Measurements from ENCODE around the gene CDK14.

The CDK14 gene

DNA sequence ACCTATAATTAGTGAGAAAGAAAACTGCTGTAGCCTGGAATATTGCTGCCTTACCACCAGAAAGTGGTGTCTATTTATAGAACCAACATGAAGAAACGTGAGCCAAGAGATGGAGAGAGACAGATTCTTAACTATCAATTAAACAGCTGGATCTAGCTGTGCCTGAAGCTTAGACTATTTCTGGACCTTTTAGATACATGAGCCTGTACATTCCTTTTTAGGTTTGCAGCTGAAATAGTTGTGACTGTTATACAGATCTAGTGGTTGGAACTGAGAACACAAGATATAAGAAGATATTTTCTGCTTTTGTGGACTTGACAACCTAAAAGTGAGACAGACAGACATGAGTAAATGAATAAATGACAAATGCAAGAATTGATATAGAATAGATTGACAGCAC lies 73.4 kb downstream of the CDK14 start:
- TF ChIP-seq POLR2AphosphoS5 (IDR thresholded peaks at IDR 0.05; ENCODE audit: borderline replicate concordance, low read depth, low read length) (no peak), FOXP2 (optimal IDR thresholded peaks at IDR 0.05; ENCODE audit: control extremely low read depth, extremely low read length, insufficient read depth) (no peak), EZH2 (IDR thresholded peaks at IDR 0.05) (no peak)
- Histone ChIP-seq H3K4me3 (no peak overlapping the region), H3K27ac (no peak overlapping the region), H3K36me3 (ENCODE audit: insufficient read depth, low read length) (no peaks in the 10 kb centered on the region), H3K9me3 (ENCODE audit: low read depth, low read length) (no peaks in the 10 kb centered on the region), H3K9ac (ENCODE audit: insufficient read length) (no peak overlapping the region)
- DNase-seq (ENCODE audit: low read depth, low spot score), result no peak

DNA sequence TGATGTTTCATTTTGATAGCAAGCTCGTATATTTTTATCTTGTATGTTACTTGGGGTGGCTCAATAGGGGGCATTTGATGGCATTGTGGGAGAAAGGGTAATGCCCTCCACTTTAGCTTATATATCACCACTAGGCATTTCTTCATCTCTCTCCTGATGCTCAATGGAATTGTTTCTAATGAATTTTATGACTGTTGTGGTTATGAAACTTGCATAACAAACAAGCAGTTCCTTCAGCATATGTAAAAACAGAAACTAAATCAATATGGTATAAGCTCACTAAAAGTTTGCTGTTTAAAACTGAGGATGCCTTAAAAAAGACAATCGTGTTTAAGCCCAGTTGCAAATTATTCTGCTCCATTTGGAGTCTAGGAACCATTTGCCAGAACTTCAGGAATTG lies 75.5 kb downstream of the CDK14 start:
- no peak for DNase-seq (ENCODE audit: low read depth, low spot score)

DNA sequence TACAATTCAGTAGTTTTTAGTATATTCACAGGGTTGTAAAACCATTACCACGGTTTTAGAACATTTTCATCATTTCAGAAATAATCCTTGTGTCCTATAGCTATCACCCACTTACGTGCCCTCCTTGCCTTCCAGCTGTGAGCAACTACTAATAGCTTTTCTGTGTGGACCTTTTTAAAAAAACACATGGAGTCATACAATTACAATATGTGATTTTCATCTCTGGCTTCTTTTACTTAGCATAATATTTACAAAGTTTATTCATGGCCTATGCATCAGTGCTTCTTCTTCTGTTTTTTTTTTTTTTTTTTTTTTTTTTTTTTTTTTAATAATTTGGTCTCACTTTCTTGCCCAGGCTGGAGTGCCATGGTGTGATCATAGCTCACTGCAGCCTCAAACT lies 76.1 kb downstream of the CDK14 start:
- Histone ChIP-seq H3K9me3 (ENCODE audit: low read depth, low read length) (no peaks in the 10 kb centered on the region), H3K36me3 (ENCODE audit: insufficient read depth, low read length) (no peaks in the 10 kb centered on the region), H3K27ac (peak overlapping the region; percentile 52; the same call in 1 of the 2 replicates), H3K4me3 (peak overlapping the region; percentile 50; the same call in 1 of the 2 replicates), H3K9ac (ENCODE audit: insufficient read length) (no peak overlapping the region)
- no peak for TF ChIP-seq POLR2AphosphoS5 (IDR thresholded peaks at IDR 0.05; ENCODE audit: borderline replicate concordance, low read depth, low read length)
- no peak for TF ChIP-seq FOXP2 (optimal IDR thresholded peaks at IDR 0.05; ENCODE audit: control extremely low read depth, extremely low read length, insufficient read depth)
- TF ChIP-seq EZH2 (IDR thresholded peaks at IDR 0.05), result no peak
- DNase-seq (ENCODE audit: low read depth, low spot score), result no peak

More for the DNA sequence above, 75.5 kb downstream of the CDK14 start:
- no peaks in the 10 kb centered on the region for H3K9me3 ChIP-seq (ENCODE audit: low read depth, low read length)
- H3K27ac ChIP-seq, result peak overlapping the region; percentile 52
- TF ChIP-seq POLR2AphosphoS5 (IDR thresholded peaks at IDR 0.05; ENCODE audit: borderline replicate concordance, low read depth, low read length) (no peak), FOXP2 (optimal IDR thresholded peaks at IDR 0.05; ENCODE audit: control extremely low read depth, extremely low read length, insufficient read depth) (no peak), EZH2 (IDR thresholded peaks at IDR 0.05) (no peak)
- no peak overlapping the region for H3K9ac ChIP-seq (ENCODE audit: insufficient read length)
- peak overlapping the region; percentile 50 for H3K4me3 ChIP-seq
- no peaks in the 10 kb centered on the region for H3K36me3 ChIP-seq (ENCODE audit: insufficient read depth, low read length)

DNA sequence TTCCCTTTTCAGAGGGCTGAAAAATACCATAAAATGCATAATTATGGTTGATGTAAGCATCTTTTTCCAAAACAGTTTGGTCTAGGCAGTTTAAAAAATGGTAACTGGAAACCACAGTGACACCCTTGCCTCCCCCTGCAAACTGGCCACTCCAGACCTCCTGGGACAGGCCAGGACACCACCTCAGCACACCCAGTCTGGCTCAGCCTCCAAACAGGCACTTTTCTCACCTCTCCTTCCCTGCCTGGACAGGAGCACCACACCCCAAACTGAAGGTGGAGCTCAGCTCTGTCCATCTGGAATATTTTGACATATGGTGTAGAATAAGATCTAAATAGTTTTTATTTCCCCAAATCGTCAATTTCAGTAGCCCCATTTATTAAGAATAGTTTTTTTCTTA lies 78.5 kb downstream of the CDK14 start:
- Histone ChIP-seq H3K27ac (peak overlapping the region; percentile 67; the same call in 1 of the 2 replicates), H3K9ac (ENCODE audit: insufficient read length) (no peak overlapping the region)
- TF ChIP-seq EZH2 (IDR thresholded peaks at IDR 0.05), result no peak
- TF ChIP-seq POLR2AphosphoS5 (IDR thresholded peaks at IDR 0.05; ENCODE audit: borderline replicate concordance, low read depth, low read length), result no peak
- TF ChIP-seq FOXP2 (optimal IDR thresholded peaks at IDR 0.05; ENCODE audit: control extremely low read depth, extremely low read length, insufficient read depth), result no peak

DNA sequence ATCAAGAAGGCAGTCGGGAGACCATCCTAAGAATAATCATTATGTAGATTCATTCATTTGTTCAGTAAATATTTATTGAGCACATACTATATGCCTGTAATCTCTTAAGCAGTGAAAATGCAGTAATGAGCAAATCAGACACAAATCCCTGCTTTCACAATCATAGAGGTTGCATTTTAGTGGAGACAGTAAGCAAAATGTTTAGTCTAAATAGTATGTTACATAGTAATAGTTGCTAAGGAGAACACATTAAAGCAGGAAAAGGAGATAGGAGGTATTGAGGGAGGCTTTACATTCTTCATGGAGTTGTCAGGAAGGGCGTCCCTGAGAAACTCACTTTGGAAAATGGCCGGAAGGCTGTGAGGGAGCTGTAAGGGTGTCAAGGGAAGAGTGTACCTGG lies 79.9 kb downstream of the CDK14 start:
- no peak overlapping the region for H3K4me3 ChIP-seq
- H3K9me3 ChIP-seq (ENCODE audit: low read depth, low read length), result no peaks in the 10 kb centered on the region
- H3K27ac ChIP-seq, result no peak overlapping the region
- no peak for TF ChIP-seq FOXP2 (optimal IDR thresholded peaks at IDR 0.05; ENCODE audit: control extremely low read depth, extremely low read length, insufficient read depth)
- TF ChIP-seq POLR2AphosphoS5 (IDR thresholded peaks at IDR 0.05; ENCODE audit: borderline replicate concordance, low read depth, low read length), result no peak
- TF ChIP-seq EZH2 (IDR thresholded peaks at IDR 0.05), result no peak
- H3K36me3 ChIP-seq (ENCODE audit: insufficient read depth, low read length), result no peaks in the 10 kb centered on the region
- no peak for DNase-seq (ENCODE audit: low read depth, low spot score)
- no peak overlapping the region for H3K9ac ChIP-seq (ENCODE audit: insufficient read length)

More for the DNA sequence above, 78.5 kb downstream of the CDK14 start:
- no peaks in the 10 kb centered on the region for H3K36me3 ChIP-seq (ENCODE audit: insufficient read depth, low read length)
- no peaks in the 10 kb centered on the region for H3K9me3 ChIP-seq (ENCODE audit: low read depth, low read length)
- no peak overlapping the region for H3K4me3 ChIP-seq
- no peak for DNase-seq (ENCODE audit: low read depth, low spot score)

DNA sequence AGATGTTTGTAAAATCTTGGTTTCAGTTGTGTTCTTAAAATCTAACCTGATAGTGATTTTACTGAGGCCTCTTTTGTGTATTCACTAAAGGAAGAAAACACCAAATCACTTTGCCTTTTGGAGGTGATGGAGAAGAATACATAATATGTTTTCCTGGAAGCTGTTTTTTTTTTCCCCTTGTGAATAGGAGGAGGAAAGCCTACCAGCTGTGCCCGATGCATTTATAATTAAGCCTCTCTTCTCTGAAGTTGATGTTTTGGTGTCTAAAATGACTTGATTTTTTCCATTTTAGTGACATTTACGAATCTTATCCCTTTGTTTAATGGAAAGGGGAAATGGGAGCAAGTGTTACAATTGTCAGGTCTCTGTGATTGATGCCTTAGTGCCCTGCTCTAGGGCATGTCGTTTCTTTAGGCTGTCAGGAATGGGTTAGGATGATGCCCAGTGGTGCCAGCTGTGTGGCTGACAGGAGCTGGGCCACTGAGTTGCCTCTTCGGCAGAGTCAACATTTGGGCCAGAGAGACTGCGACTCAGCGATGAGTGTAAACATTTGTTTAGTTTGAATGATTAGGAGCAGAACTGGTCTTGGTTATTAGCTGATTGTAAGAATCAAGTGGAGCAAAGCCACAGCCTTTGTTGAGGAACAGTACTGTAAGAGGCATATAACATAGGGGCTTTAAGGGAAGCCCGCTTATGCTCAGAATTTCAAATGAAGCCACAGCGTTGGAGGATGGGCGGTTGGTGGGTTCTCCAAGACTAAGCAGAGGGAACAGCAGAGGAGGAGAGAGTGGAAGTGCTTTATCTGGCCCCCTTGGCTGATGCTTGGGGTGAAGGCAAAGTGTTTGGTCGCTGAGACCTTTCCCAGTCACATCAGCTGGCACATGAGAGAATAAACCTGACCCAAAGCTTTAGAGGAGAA lies 81.6 kb downstream of the CDK14 start:
- peak overlapping the region; percentile 51 for H3K27ac ChIP-seq
- no peak for DNase-seq (ENCODE audit: low read depth, low spot score)
- 0 out of 2 replicates have a peak overlapping the region, but pooled peaks have one; percentile 26 for H3K4me3 ChIP-seq
- H3K9ac ChIP-seq (ENCODE audit: insufficient read length), result peak overlapping the region; percentile 18
- no peak for TF ChIP-seq FOXP2 (optimal IDR thresholded peaks at IDR 0.05; ENCODE audit: control extremely low read depth, extremely low read length, insufficient read depth)
- TF ChIP-seq POLR2AphosphoS5 (IDR thresholded peaks at IDR 0.05; ENCODE audit: borderline replicate concordance, low read depth, low read length), result no peak
- no peak for TF ChIP-seq EZH2 (IDR thresholded peaks at IDR 0.05)
- H3K36me3 ChIP-seq (ENCODE audit: insufficient read depth, low read length), result no peaks in the 10 kb centered on the region
- H3K9me3 ChIP-seq (ENCODE audit: low read depth, low read length), result no peaks in the 10 kb centered on the region

DNA sequence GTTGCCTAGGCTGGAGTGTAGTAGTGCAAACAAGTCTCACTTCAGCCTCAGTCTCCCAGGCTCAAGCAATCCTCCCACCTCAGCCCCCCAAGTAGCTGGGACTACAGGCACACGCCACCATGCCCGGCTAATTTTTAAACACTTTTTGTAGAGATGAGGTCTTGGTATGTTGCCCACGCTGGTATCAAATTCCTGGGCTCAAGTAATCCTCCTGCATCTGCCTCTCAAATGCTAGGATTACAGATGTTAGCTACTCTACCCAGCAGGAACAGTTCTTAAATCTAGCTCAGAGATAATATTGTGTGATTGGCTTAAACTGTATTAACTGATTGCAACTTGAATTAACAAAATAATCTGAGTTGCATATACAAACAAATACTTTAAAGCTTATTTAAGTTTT lies 82.9 kb downstream of the CDK14 start:
- TF ChIP-seq POLR2AphosphoS5 (IDR thresholded peaks at IDR 0.05; ENCODE audit: borderline replicate concordance, low read depth, low read length), result no peak
- no peak for TF ChIP-seq FOXP2 (optimal IDR thresholded peaks at IDR 0.05; ENCODE audit: control extremely low read depth, extremely low read length, insufficient read depth)
- no peak for TF ChIP-seq EZH2 (IDR thresholded peaks at IDR 0.05)

DNA sequence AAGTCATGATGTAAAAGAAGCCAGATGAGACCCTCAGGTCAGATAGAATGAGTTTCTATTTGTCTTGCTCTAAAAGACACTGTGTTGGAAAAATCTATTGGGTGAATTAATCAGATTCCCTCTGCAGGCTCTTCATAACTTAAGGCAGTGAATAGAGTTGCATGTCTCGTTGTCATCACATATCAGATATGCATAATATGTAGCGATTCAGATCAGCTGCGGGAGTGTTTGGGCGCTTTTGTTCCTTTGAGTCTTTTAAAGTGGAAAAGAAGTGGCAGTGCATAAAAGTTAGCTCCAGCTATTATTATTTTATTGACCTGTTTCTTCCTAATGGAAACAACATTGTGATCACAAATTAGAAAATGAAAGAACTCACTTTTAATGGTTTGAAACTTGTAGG lies 84.4 kb downstream of the CDK14 start:
- H3K9ac ChIP-seq (ENCODE audit: insufficient read length), result no peak overlapping the region
- H3K4me3 ChIP-seq, result peak overlapping the region; percentile 59
- TF ChIP-seq FOXP2 (optimal IDR thresholded peaks at IDR 0.05; ENCODE audit: control extremely low read depth, extremely low read length, insufficient read depth) (no peak), EZH2 (IDR thresholded peaks at IDR 0.05) (no peak), POLR2AphosphoS5 (IDR thresholded peaks at IDR 0.05; ENCODE audit: borderline replicate concordance, low read depth, low read length) (no peak)
- H3K9me3 ChIP-seq (ENCODE audit: low read depth, low read length), result no peaks in the 10 kb centered on the region
- peak overlapping the region; percentile 58 for H3K27ac ChIP-seq
- no peak for DNase-seq (ENCODE audit: low read depth, low spot score)
- H3K36me3 ChIP-seq (ENCODE audit: insufficient read depth, low read length), result no peaks in the 10 kb centered on the region

More for the DNA sequence above, 82.9 kb downstream of the CDK14 start:
- Histone ChIP-seq H3K4me3 (peak overlapping the region; percentile 11; the same call in 1 of the 2 replicates), H3K9ac (ENCODE audit: insufficient read length) (no peak overlapping the region), H3K27ac (peak overlapping the region; percentile 51; the same call in 1 of the 2 replicates), H3K36me3 (ENCODE audit: insufficient read depth, low read length) (no peaks in the 10 kb centered on the region), H3K9me3 (ENCODE audit: low read depth, low read length) (no peaks in the 10 kb centered on the region)
- no peak for DNase-seq (ENCODE audit: low read depth, low spot score)

Measured in SK-N-MC (cell line).